Non-pigmented ciliary epithelial cell (primary cell): ENCODE results near the gene PPP1R12B.
"Not testable (repeated sequence)": the region's sequence is repeated elsewhere in the genome, so short reads cannot be mapped to it uniquely, and the experiment has no call there.

Experiments
- DNase-seq: peaks from one replicate; pipeline ENCODE4 v3.0.0-alpha.2; 2010; ENCODE audit warnings: low read depth

The PPP1R12B gene

DNA sequence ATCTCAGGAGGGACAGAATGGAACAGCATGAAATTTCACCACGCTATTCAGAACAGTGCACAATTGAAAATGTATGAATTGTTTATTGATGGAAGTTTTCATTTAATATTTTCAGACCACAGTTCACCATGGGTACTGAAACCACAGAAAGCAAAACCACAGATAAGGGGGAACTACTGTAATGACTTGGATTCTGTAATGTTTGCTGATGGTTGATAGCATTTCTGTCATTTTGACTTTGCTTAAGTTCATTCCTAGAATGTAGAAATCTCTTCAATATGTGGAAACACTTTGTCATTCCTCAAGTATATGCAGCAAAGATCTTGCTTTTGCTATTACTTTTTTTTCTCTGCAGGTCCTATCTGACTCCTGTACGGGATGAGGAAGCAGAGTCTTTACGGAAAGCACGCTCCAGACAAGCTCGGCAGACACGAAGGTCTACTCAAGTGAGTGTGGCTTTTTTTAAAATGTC is 139.7 kb downstream of the PPP1R12B start:
- not testable (repeated sequence) for DNase-seq

DNA sequence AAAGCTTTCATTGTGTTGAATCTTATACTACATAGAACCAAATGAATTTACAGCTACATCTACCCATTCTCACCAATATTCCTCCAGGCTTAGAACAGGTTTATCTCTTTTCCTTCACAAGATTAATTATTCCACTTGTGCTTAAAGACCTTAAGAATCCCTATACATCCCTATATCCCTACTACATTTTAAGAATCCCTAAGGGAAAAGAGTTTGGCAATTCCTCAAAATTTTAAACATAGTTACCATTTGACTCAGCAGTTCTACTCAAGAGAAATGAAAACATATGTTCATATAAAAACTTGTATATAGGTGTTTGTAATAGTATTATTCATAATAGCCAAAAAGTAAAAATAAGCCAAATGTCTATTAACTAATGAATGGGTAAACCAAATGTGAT is 140.6 kb downstream of the PPP1R12B start:
- not testable (repeated sequence) for DNase-seq

DNA sequence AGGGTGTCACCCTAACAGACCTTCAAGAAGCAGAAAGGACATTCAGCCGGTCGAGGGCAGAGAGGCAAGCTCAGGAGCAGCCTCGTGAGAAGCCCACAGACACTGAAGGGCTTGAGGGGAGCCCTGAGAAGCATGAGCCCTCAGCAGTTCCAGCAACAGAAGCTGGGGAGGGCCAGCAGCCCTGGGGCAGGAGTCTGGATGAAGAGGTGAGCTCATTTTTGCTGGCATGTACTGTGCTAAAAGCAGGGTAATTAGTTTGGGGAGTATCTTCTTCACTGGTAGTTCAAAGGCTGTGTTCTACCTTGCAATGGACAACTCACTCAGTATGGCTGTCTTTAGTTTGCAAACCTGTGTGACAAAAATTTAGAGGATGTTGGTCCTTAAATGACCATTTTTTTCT is 144.6 kb downstream of the PPP1R12B start:
- not testable (repeated sequence) for DNase-seq

DNA sequence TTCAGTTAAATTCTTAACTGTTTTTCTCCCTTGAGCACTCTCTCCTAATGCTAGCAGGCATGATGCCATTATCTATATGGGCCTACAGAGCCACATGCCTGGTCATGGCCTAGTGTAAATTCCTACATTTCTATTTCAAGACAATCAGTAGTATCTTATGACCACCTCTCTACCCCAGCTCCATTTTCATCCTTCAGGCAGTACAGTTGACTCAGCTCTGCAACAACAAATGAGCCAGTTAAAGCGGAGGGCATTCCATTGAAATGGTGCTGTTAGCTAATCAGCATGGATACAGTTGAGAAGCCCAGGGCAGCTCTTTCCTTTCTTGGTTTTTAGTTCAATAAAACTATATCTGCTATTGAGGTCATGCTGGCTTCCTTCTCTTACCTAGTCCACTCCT is 150.0 kb downstream of the PPP1R12B start:
- no peak for DNase-seq

- not testable (repeated sequence) for DNase-seq
Measured at GRCh38 chr1:202499997-202500396, 151.5 kb downstream of the PPP1R12B start.

DNA sequence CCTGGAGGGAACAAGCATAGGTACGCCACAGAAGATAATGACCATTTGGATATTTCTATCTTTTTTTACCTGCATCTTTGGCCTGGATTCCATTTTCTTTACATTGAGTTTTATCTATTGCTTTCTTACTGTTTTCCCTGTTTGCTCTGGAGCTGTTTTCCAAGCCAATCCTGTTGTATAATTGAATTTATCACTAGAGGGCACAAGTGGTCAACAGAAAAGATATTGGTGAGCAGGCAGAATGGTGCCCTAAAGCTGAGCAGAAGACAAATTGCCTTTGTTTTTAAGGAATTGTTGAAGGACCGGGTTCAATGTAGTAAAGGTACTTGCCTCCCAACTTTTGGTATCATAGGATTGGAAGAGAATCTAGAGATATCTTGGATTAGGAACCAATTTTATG is 152.8 kb downstream of the PPP1R12B start:
- DNase-seq, result no peak

DNA sequence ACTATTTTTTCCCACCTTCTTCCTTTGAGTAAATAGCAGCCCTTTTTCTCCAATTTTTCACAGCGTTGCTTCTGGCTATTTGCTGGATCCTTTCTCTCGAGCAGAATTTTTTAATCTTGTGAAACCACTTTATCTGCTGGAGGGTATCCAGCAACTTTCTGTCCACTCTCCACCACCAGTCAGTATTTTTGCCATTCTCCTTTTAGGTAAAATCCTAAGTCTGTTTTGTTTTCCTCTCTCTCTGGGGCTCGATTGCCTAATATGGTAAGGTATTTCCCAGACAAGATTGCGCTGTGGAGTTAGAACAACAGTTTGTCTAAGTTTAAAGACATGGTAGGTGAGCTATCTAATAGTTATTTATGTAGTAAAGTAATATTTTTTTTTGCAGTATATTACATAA is 156.9 kb downstream of the PPP1R12B start:
- peak; percentile 52 for DNase-seq

DNA sequence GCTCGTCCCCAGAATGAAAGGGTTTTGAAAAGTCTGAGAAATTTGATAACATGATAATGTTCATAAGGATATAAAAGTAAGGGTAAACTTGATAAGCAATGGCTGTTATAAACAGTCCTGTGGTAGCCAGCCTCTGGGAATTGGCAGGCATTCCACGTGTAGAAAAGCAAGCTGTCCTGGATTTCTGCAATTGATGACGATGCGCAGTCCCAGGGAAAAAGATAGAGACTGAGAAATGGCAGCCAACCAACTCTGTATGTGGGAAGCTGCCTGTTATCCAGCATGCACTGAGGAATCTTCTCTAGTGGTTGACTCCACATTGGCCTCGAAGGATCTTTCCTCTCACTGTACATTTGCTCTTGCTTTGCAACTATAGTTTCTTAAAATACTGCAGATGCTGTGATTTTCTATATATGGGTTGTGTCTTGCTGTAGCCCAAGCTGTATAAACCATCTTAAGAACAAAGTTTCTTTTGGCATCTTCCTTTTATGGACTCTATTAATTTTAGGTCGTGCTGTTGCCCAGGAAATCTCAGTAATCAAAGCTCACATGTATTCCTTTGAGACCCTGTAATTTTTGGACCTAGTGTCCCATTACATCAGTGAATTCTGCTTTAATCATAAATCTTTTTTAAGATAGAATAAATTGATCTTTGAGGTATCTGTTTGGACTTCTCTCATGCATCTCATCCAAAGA is 157.5 kb downstream of the PPP1R12B start:
- not testable (repeated sequence) for DNase-seq

DNA sequence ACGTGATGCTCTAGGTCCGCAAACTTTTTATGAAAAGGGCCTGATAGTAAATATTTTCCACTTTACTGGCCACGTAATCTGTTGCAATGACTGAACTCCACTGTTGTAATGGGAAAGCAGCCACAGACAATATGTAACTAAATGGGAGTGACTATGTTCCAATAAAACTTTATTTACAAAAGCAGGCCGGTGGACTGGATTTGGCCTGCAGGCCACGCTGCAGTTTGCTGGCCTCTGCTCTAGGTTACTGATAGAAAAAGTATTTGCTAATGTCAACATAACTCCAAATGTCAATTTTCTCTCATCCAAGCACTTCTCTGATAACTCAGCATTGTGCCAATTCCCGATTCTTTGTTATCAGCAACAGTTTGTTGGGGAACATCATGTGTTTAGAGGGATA is 160.4 kb downstream of the PPP1R12B start:
- DNase-seq, result not testable (repeated sequence)

DNA sequence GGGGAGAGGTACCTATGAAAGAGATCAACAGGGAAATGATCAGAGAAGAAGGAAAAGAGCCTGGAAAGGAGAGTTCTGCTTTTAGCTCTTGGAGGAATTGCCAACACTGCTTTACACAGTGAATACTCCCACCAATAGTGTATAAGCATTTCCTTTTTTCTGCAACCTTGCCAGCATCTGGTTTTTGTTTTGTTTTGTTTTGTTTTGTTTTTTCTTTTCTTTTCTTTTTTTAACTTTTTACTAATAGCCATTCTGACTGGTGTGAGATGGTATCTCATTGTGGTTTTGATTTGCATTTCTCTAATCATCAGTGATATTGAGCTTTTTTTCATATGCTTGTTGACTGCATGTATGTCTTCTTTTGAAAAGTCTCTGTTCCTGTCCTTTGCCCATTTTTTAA is 165.4 kb downstream of the PPP1R12B start:
- DNase-seq, result not testable (repeated sequence)

- no peak for DNase-seq
Measured at GRCh38 chr1:202516434-202516877, 168.0 kb downstream of the PPP1R12B start.

GRCh38 chr1:202517146-202517545 is 168.6 kb downstream of the PPP1R12B start:
- DNase-seq, result not testable (repeated sequence)

GRCh38 chr1:202518180-202518579 is 169.7 kb downstream of the PPP1R12B start:
- DNase-seq, result not testable (repeated sequence)

- DNase-seq, result not testable (repeated sequence)
Measured at GRCh38 chr1:202518905-202519304, 170.4 kb downstream of the PPP1R12B start.

GRCh38 chr1:202520129-202520856 is 171.8 kb downstream of the PPP1R12B start:
- not testable (repeated sequence) for DNase-seq

- DNase-seq, result not testable (repeated sequence)
Measured at GRCh38 chr1:202520857-202521216, 172.3 kb downstream of the PPP1R12B start.

DNA sequence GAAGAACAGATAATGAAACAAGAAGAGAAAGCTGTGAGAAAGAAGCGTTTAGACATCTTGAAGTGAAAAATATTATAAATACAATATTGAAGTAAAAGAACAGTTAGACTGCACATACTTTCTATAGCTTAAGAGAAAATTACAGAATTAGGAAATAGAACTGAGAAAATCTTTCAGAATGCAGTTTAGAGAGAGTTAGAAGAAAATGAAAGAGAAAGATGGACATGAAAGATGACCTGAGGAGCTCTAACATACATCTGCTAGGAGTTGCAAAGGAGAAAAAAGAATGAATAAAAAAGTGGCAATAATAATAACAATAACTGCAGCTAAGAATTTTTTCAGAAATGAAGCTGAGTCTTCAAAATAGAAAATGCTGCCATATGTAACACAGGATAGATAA is 173.0 kb downstream of the PPP1R12B start:
- not testable (repeated sequence) for DNase-seq

DNA sequence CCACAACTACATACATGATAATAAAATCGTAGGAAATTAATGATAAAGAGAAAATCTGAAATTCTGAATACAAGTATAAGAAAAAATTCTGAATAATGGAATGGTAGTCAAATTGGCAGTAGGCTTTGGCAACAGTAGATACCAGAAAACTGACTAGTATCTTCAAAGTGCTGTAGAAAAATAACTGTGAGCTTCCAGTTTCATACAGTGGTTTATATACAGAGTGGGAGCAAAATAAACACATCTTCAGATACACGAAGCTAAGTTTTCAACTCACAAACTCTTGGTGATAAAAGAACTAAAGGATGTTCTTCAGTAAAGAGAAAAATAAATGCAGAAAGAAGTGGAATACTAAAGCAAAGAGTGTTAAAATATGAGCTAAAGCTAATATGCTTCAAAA is 173.4 kb downstream of the PPP1R12B start:
- no peak for DNase-seq

DNA sequence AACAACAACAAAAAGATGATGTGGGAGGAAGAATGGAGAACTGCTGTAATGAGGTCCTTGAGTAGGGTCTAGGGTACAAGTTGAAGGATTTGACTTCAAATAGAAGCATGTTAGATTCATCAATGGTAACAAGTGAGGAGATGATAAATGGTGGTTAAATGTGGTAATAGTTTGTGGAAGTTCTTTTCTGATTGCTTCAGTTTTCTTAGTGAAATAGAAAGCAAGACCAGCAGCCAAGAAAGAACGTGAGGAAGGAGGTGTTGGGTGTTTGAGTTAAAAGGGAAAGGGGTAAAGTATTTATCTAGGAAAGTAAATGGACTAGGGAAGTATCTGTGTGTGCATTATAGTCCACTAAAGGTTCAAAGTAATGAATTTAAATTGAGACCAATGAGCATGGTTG is 177.6 kb downstream of the PPP1R12B start:
- not testable (repeated sequence) for DNase-seq

- not testable (repeated sequence) for DNase-seq
Measured at GRCh38 chr1:202528096-202528722, 179.7 kb downstream of the PPP1R12B start.

DNA sequence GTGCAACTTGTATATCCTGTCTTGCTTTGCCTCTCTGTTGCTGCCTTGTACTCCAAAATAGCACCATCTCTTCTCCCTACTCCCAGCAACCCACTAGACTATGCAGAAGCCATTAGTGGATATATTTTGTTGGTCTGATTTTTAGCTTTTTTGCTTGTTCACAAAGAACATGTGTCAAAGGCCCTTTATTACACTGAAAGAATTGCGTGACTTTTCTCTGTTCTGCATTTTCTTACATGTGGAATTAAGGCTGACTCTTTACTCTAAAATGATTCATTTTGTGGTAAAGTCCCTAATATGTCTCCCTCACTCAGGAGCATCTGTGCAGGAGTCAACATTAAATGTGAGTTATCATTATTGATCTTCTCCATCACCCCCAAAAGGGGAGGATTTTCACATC is 182.2 kb downstream of the PPP1R12B start:
- not testable (repeated sequence) for DNase-seq

DNA sequence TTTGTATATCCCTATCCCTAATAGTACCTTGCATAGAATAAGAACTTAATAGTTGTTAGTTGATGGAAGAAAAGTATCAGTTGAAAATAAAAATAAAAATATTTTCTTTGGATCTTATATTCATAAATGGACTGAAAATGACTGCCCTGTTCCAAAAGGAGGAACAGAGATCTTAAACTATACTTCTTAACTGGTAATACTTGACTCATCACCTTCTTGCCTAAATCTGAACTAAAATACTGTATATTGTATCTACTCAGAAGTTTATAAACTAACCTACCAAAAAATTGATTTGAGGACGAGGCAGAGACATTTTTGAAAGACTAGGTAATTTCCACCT is 182.9 kb downstream of the PPP1R12B start:
- DNase-seq, result no peak
